ENCODE measurements around the gene MAPK7.

MAPK7 gene

DNA sequence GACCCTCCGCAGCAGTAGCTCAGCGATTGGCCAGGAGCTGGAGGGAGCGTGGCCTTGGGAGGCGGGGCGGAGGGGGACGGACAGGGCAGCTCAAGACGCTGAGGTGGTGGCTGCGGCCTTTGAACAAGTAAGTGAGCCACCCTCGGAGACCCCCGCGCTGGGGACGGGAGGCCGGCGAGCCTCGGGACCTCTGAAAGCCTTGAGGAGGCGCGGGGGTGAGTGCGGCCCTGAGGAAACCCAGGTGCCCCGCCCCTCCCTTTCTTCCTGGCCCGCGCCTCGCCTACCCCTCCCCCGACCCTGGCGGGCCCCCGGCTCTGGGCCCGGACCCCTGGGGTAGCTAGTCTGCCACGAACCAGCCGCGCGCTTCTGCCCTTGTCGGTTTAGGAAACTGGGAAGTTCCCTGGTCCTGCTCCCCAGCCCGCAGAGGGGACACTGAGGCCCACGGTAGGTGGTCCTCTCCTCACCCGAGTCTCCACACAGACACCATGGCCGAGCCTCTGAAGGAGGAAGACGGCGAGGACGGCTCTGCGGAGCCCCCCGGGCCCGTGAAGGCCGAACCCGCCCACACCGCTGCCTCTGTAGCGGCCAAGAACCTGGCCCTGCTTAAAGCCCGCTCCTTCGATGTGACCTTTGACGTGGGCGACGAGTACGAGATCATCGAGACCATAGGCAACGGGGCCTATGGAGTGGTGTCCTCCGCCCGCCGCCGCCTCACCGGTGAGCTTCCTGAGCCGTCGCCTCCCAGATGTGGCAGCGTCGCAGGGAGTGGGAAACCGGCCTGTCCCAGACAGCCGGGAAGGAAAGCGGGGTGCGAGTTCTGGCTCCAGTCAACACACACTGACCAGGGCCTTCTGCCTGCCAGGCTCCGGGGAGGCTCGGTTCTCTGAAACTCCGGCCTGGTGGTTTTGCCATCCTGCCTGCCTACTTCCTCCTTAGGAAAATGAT lies at the start of gene MAPK7:
TSS of gene MAPK7 (plus strand) at position 83 of the 945 bp plus-strand sequence. CDS start at position 486, 403 bp downstream.
- no peak for DNase-seq

DNA sequence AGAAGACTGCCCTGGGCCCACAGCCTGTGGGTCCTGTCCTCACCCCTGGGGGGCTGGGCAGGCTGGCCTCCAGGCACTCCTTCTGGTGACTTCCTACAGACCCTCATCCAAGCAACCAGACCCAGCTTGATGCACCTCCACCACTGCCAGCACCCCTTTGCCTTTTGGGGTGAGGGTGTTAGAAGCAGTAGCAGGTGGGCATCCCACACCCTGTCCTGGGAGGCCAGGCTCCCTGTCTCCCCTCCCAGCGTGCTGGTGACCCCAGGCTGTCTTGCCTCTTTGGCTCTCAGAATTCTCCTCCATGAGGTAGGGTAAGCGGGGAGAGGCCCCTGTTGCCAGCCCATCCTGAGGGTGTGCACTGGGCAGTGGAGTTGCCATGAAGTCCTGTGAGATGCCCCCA lies 49.2 kb upstream of the MAPK7 start:
- DNase-seq, result no peak

DNA sequence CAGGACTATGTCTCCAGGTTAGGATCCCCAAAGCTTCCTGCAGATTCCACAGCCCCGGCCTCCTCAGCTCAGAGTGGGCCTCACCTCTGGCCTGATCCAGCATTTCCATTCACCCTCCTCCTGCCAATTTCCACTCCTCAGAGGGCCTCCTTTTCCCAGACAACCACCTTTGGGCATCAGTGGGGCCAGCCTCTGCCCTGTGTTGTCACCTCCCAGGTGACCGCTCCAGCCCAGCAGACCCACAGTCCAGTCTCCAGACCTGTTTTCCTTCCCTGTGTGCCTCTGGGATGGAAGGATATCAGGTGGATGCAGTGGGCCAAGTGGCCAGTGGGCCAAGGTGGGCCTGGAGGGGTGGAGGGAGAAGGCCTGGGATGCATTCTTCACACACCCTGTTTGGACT lies 48.5 kb upstream of the MAPK7 start:
- DNase-seq, result no peak

DNA sequence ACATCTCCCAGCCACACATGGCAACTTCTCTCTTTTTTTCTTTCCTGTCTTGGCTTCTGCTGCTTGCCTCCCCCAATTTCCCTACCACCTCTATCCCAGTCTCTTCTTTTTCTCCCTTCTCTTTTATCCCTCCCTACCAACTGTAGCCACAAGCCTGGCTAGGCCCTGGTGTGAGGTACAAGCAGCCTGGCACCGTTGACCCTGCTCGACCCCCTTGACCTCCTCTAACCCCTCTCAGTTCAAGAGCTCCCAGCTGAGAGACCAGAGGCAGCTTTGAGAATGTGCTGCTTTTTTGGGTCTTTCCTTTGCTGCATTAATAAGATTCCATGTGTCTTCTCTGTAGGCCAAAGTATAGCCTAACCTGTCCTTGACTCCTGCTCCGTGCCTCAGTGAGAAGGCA lies 48.0 kb upstream of the MAPK7 start:
- DNase-seq, result no peak

DNA sequence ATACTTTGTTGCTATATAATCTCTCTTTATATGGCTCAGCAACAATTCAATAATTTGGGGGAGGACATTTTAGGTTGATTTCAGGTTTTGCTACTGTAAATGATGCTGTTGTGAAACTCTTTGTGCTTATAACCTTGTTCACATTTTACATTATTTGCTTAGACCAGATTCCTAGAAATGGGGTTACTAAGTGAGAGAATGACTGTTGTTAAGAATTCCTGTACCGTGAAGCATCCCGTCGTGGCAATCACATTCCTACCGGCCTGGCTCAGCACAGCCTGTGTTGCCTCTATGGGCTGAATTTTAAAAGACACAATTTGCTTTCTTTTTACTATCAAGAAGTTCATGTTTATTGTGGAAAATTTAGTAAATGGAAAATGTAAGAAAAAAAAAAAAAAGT lies 47.2 kb upstream of the MAPK7 start:
- peak; percentile 89 for DNase-seq

DNA sequence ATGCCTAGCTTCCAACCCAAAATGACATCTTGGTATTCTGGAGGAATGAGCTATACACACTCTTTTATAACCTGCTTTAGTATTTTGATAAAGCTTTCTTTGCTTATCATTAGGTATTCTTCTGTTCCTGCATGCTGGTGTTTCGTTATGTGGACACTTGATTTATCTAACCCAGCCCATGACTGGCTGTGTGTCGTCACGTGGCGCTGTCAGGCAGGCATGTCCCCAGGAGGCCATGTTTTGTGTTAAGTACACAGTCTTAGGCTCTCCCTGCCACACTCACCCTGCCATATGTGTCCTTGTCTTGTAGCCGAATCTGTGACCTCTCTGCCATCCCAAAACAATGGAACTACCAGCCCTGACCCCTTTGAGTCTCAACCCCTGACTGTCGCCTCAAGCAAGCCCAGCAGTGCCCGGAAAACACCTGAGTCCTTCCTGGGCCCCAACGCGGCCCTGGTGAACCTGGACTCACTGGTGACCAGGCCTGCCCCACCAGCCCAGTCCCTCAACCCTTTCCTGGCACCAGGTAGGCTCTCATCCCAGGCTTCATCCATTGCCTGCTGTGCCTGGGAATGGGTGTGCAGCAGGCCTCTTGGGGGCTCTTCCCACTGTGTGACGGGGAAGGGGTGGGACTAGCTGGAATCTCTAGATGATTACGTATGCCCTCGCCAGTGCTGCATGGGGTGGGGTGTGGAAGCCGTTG lies 46.6 kb upstream of the MAPK7 start:
- no peak for DNase-seq

DNA sequence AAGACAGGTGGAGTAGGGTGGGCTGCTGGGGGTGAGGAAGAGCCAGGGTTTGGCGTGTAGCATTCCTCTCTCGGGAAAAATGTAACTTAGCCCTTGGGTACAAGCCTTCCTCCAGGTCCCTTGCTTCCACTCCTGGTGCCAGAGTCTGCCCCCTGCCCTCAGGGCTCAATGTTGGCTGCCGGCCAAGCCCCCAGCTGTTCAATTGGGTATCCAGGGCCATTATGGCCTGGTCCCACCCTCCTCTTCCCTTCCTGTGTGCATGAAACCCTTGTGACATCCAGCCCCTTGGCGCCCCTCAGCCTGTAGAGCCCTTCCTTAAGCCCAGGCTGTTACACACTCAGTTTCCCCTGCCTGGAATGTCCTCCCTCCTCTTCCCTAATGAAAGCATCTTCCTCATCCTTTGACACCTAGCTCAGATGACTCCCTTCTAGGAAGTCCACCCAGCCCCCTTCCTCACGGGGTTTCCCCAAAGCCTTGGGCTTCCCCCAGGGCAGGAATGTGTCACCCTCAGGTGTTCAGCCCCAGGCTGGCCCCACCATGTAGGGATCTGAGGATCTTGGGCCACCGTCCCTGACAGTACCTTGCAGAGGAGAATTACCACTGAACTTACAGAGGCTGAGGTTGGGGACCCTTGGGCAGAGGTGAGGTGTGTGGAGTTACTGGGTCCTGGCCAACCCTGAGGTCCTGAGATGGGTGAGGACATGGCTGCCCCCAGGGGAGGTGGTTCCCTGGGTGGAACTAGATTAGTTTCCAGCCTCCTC lies 45.7 kb upstream of the MAPK7 start:
- DNase-seq, result no peak

DNA sequence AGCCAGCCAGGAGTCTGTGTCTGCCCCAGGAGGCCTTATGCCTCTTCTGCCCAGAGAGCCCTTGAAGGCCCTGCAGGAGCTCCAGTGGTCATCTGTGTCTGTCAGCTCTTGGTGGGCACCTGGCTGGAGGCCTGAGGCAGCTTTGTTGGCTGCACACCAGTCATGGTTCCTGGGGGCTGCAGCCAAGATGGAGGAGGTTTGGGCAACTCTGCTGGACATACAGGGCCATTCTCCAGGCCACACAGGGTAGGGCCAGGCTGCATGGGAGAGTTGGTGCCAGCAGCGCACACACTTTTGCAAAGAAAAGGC lies 45.2 kb upstream of the MAPK7 start:
- no peak for DNase-seq

DNA sequence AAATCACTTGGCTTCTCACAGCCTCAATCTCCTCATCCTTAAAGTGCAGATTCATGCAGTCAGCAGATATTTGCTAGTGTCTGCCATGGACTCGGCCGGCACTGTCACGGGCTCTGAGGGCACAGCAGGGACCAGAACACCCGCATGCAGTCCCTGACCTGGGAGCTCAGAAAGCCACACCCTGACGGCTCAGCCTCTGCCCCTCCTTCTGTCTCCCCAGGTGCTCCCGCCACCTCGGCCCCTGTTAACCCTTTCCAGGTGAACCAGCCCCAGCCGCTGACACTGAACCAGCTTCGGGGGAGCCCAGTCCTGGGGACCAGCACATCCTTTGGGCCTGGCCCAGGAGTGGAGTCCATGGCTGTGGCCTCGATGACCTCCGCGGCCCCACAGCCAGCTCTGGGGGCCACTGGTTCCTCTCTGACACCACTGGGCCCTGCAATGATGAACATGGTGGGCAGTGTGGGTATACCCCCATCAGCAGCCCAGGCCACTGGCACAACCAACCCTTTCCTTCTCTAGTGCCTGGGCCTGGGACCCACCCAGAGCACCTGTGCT lies 44.5 kb upstream of the MAPK7 start:
- no peak for DNase-seq

DNA sequence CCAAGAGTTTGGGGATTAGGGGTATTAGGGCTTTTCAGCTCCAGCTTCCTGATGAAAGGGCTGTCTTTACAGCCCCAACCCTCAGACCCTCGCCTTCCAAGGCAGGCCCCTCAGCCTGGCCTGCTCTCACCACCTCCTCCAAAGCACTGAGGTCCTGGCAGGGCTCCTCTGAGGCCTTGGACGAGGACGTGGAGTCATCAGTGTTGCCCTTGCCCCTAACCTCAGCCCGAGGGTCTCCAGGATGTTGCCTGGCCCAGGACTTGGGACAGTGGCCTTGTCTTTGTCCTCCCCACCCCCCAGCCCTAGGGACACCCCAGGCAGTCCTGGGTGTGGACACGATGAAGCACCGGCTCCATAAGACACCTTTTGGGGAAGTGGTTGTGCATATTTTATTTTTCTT lies 44.0 kb upstream of the MAPK7 start:
- no peak for DNase-seq

DNA sequence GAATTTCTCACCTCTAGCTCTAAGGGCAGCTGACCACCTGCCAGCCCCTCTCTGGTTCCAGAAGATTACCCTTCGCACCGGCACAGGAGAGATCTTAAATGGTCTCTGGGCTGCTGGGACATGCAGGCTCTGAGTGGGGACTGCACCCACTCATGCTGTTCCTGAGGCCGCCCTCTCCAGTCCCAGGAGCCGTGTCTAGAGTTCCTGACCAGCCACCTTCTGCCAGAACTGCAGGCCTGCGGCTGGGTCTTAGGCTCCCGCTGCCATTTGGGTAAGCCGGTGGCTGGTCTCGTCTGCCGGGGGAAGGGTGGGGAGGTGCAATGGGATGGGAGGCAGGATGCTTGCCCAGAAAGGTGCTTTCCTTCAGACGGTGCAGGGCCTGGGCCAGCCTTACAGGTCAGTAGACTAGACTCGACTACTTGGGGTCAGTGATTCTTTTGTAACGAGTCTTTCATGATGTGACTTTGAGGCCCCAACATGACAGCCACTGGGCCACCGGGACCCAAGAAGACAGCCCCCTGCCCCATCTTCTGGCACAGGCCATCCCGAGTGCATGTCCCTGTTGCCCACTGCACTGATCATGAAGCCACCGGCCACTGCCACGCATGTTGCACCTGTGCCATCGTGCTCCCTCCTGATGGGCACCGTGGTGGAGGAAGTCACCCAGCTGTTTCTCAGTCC lies 42.2 kb upstream of the MAPK7 start:
- no peak for DNase-seq

DNA sequence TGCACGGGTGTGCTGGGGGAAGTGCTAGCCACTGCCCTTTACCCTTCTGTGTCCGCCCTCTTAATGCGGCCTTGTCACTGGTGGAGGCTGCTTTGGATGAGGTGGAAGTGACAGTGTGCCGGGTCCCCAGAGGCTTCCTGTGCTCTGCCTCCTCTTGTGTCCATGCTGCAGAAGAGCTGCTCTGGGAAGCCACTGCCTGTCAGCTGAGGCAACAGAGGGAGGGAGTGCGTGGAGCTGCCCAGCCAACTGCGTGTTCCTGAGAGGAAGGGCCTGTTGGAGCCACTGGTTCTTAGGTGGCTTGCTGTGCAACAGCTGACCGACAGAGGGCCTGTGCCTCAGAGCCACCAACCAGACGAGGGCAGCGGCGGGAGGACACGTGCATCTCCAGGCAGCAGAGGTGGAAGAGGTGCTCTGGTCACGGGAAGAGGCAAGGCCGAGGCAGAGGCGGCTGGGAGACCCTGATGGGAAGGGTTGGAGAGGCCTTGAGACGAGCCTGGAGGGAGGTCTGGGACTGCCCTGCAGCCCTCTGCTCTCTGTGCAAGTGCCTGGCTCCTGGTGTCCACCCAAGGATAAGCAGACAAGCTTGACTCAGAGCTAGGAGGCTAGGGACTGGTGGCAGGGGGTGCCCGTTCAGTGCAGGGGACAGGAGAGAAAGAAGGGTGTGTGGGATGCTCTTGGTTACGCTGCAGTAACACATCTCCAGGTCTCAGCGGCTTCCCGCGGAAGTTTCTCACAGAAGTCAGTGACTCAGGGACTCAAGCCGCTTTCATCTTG lies 41.2 kb upstream of the MAPK7 start:
- no peak for DNase-seq

DNA sequence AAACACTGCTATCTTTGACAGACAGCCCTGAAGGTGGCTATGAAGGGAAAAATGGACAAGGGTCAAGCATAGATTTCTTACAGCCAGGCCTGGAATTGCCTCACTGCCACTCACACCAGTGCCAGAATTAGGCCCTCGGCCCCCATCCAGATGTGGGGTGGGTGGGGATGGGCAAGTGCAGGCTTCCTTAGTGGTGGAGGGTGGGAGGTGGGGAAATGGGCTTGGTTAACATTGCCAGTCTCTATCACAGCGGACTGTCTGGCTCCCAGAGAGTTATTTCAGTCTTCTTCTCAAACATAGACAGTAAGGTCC lies 40.6 kb upstream of the MAPK7 start:
- no peak for DNase-seq

DNA sequence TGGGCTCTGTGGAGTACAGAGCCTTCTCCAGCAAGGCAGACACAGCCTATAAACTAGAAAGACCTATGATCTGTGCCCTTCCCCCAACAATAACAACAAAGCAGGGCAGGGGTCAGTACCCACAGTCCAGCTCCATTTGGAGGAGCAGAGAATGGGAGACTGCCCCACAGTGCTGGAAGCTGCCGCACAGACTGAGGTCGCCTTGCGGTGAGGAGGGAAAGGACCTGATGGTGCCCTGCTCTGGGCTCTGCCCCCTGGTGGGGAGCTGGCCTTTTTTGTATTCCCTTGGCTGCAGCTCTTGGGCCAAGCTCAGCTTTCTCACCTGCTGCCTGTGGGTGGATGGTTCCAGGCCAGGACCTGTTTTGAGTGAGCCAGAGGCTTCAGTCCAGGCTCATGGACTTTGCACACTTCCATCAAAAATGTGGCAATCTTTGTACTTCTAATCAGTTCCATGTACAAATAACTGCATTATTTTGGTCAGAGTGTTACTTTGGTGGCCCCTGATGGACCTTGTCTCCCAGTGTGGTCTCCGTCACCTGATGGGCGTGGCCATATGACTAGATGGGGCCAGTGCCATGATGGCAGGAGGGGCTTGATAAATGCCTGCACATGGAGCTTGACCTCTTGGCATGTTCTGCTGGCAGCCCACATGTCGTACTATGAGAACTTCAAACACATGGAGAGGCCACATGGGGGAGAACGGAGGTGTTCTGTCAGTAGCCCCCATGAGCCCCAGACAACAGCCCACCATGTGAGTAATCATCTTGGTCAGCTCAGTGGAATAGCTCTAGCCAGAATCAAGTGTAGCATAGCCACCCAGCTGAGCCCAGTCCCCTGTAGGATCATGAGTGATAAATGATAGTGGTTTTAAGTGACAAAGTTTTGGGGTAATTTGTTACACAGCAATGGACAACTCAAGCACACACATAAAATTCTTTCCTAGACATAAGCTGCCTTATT lies 40.0 kb upstream of the MAPK7 start:
- peak; percentile 43 for DNase-seq

DNA sequence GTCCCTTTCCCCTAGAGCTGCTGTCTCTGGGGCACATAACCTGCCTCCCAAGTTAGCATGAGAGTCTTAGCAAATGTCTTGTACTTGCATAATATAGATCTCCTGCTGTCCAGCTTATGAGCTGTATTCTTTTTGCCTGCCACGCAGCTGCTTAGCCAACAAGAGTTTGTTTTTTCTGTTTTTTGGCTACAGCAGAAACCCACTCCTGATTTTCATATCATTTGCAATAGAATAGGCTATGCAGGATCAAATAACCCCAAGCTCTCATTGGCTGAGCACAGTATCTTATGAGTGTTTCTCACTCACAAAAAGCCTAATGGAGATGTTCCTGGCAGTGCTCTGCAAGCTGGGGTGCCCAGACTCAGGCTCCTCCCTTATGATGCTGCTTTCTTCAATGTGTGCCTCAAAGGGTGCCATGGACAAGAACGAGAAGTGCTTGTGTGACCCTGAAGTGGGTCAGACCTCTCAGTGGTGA lies 38.9 kb upstream of the MAPK7 start:
- DNase-seq, result no peak

DNA sequence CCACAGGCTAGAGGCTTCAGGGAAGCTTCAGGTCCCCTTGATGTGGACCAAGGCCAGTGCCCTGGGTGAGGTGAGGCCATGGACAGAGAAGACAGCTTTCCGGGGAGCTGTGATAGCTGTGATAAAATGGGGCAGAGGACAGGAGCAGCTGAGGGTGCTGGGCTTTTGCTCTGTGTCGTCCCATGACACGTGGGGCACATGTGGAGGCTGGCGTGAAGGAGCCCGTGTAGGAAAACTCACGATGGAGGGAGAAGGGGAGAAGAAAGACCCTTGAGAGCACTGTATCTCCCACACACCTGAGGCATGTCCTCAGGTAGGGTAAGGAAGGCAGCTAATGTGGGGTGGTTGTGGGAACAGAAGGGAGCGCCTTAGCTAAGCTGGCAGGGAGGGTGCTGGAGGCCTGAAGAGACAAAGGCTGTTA lies 37.1 kb upstream of the MAPK7 start:
- DNase-seq, result no peak

DNA sequence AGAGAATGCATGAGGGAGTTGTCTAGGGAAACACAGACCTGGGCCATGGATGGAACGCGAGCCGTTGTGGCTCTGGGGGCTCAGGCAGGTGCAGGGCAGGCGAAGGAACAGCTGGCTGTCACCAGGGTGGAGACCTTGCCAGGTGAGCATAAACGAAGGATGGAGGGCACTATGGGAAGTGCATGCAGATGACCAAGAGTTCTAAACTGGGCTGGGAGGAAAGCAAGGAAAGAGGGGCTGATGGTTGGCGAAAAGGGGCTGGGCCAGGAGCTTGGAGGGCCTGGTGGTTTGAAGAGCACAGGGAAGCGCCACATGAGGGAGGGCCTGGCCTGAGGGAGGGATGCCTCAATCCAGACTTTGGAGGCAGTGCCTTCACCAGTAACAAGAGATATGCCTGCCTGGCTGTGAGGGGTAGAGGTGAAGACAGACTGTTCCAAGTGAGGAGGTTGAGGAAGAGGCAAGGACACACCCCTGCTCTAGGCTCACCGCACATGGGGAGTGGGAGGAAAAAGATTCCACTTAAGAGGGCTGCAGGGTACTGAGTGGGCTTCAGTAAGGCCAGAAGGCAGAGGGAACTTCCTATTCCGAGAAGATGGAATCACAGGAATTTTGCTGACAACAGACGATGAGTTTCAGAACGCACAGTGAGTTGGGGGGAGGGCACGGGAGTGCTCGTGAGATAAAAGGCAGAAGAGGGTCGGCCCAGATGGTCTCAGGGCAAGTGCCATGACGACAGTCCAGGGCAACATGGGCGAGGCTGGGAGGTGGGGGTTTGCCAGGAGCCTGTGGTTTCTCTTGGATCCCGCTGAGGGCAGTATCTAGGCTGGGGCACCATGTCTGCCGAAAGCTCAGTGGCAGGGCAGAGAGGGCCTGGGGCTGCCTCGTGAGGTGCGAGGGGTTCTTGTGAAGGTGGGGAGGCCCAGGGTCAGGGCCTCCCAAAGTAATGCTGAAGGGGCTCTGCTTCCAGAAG lies 36.4 kb upstream of the MAPK7 start:
- DNase-seq, result no peak

DNA sequence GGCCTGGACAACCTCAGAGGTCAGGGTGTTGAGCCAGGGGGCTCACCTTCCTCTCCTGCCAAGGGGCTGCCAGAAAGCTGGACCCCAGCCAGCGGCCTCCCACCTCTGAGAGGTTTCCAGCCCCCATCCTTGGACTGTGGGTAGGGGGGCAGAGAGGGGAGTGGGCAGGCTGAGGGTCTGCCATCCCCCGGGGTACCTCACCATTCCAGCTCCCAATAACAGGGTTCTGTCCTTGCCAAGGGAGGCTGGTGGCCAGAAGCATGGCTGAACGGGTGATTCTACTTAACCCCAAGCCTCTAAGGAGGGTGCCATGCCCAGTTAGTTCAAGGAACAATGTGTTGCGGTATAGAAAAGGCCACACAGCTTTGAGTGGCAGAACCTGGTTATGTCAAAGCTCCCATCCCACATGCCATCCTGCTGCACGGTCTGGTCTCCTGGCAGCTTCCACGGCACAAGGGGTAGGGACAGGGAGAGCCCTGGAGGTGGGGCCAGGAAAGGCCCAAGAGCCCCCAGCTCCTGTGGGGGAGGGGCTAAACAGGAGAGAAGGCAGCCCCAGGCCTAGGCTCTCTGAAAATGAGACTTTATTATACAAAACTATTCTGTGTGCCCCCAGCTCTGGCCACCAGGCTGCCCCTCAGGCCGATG lies 35.6 kb upstream of the MAPK7 start:
- no peak for DNase-seq

DNA sequence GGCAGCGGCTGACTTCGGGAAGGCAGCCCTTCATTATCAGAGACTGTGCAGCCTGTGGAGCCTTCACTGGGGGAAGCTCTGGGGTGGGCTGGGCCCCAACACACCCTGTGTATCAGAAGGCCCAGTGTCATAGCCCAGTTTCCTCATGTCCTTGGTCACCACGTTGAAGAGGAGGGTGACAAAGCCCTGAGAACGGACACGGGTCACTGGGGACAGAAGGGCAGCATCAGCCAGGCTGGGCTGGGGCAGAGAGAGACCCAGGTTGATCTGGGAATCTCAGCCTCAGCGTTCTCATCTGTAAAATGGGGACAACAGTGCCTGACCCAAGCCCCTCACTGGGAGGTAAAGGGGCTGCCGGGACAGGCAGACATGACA lies 35.1 kb upstream of the MAPK7 start:
- DNase-seq, result no peak
